Body of pancreas (tissue), 4 donors: ENCODE data around the gene PATZ1.

Source experiments
- POLR2A ChIP-seq, 3 donors: fragments of 450-650 bp; IDR thresholded peaks; one replicate each; pipeline ENCODE4 v1.6.1; 2016; ENCODE audit warnings: antibody characterized with exemption in 3 of 3, mild to moderate bottlenecking in 2 of 3
- TF ChIP-seq, protein P1 (sequence below), 7 experiments: fragments of 450-650 bp in 4 of 7; fragments of 200-600 bp in 3 of 7; sonication (generic) in 3 of 7; IDR thresholded peaks; one replicate each; pipeline ENCODE4 v1.5.1; 2016 to 2019; ENCODE audit warnings: antibody characterized with exemption in 7 of 7

DNA sequence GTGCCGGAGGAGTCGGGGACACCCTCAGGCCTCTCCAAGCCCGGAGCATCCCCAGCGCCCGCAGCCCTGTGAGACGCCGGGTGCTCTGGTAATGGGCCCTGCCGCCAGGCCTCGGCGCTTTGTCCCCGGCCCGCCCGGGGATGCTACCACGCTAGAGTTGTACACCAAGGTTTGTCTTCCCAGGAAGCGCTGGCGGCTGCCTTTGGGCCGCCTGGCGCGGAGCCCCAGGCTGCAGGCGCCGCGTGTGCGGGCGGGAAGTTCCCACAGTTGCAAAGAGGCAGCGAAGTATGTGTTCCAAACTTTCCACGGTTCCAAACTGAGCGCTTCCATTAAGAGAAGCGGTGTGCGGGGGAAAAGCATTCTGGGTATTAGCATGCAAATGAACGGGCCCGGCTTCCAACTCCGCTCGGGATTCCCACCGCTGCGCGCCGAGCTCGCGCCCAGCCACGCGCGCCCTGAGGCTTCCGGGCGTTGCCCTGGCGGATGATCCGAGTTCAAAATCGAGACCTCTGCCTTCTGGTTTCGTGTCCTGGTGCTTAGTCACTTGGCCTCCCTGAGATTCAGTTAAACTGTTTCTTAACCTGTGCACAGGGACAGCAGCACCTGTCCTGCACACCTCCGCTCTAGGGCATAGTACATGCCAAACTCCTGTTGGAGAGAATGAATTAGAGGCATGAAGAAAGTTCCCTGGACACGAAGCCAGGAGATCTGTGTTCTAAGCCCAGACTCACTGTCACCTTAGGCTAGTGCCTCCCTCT lies 1.3 kb upstream of the PATZ1 start:
- TF ChIP-seq, protein P1, sequence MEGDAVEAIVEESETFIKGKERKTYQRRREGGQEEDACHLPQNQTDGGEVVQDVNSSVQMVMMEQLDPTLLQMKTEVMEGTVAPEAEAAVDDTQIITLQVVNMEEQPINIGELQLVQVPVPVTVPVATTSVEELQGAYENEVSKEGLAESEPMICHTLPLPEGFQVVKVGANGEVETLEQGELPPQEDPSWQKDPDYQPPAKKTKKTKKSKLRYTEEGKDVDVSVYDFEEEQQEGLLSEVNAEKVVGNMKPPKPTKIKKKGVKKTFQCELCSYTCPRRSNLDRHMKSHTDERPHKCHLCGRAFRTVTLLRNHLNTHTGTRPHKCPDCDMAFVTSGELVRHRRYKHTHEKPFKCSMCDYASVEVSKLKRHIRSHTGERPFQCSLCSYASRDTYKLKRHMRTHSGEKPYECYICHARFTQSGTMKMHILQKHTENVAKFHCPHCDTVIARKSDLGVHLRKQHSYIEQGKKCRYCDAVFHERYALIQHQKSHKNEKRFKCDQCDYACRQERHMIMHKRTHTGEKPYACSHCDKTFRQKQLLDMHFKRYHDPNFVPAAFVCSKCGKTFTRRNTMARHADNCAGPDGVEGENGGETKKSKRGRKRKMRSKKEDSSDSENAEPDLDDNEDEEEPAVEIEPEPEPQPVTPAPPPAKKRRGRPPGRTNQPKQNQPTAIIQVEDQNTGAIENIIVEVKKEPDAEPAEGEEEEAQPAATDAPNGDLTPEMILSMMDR (IDR thresholded peaks at IDR 0.05), result no peak
- TF ChIP-seq POLR2A (IDR thresholded peaks at IDR 0.05), result peak in 2 of 3 donors; percentile 37 to 54
